GM04503 (cell line): ENCODE data around the gene VAT1.

Experiments used
- DNase-seq: peaks from one replicate; pipeline ENCODE4 v3.0.0-alpha.2; 2012; ENCODE audit warnings: low read depth

VAT1 gene

DNA sequence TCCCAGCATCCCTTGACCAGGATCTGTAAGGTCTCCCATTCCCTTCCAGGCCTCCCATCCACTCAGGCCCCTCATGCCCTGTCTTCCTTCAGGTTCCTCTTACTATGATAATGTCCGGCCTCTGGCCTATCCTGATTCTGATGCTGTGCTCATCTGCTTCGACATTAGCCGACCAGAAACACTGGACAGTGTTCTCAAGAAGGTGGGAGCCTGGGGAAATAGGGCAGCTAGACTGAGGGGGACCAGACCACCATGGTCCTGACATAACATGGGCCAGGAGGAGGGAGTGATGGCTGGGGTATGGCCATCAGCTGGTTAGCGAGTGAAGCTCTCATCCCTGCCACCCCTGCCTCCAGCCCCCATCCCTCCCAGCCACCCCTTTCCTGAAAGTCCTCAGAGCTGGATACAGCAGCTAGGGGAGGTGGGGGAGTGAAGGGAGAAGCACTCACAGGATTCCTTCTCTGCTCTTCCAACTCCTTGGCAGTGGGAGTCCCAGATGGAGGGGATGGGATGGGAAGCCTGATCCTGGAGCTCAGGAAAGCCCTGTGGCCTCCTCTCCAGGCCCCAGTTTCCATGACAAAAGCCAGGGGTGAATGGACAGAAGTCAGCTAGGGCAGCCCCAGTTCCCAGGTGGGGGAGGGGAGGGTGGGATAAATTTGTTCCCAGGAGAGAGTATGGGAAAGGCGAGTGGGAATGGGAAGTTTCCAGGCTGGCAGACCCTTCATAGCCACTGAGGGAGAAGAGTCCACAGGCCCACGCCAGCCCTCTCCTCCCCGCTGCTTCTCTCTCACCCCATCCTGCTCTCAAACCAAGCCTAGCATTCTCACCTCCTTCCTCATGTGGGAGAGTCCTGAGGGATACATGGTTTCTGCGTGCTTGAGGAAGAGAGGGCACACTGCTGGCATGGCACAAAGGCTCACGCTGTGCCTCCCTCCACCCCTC lies 5.2 kb upstream of the VAT1 start:
- no peak for DNase-seq

- no peak for DNase-seq
These were observed 4.4 kb upstream of the VAT1 start for GRCh38 chr17:43026595-43026994.

DNA sequence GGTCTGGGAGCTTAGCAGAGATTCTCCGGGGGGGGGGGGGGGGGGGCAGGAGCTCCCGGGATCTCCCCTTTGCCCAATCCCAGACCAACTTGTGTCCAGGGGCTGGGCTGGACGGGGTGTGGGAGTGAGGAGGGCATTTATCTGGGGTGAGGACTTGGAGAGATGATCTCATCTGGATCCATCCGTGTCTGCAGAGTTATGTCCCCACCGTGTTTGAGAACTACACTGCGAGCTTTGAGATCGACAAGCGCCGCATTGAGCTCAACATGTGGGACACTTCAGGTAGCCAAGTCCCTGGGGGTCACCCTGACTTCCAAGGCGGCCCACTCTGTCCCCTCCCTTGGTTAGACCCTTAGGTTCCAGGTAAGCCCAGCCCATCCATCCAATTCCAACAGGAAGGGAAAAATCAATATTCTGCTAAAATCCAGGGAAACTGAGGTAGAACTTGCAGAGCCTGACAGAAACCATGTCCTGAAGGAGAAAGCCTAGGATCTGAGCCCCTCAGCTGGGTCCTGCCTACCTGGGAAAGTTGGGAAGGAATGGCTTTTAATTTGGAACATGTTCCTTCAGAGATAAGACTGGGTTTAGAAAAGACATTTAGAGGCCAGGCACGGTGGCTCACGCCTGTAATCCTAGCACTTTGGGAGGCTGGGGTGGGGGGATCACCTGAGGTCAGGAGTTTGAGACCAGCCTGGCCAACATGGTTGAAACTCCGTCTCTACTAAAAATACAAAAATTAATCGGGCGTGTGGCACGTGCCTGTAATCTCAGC lies 3.8 kb upstream of the VAT1 start:
- no peak for DNase-seq

- DNase-seq = no peak
These were observed 3.1 kb upstream of the VAT1 start for GRCh38 chr17:43025290-43025657.

GRCh38 chr17:43024407-43025289 lies 2.5 kb upstream of the VAT1 start, which contains the start of gene RND2:
RND2 (plus strand) TSS chr17:43025231; CDS start chr17:43025348, 117 bp downstream.
- DNase-seq = peak; percentile 80

GRCh38 chr17:43020789-43021740 lies 1.1 kb downstream of the VAT1 start:
- DNase-seq = peak; percentile 59

DNA sequence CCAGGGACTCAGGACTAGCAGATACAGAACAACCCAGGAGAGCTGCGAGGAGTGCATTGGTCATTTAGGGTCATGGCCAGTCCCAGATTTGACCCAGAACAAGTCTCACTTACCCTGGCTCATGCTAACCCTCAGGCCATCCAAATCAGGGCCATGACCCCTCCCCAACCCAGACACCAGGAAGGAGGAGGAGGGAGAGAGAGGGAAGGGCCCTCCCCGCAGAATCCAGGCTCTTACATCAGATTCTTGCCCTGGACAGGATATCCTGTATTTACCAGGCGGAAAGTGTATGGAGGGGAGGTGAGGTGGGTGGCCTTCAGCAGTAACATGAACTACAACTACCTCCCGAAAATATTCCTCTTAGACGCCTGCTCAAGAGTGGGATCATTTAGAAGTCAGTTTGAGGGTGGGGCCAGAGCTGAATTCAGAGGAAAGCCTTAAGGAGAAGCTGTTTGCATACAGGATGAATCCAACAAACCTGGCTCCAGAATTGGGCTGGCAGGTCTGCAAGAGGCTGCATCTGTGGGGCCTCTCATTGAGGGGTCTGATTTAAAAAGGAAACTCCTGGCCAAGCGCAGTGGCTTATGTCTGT lies 2.1 kb downstream of the VAT1 start:
- no peak for DNase-seq

- DNase-seq = no peak
These were observed 2.8 kb downstream of the VAT1 start for GRCh38 chr17:43019418-43019817.

DNA sequence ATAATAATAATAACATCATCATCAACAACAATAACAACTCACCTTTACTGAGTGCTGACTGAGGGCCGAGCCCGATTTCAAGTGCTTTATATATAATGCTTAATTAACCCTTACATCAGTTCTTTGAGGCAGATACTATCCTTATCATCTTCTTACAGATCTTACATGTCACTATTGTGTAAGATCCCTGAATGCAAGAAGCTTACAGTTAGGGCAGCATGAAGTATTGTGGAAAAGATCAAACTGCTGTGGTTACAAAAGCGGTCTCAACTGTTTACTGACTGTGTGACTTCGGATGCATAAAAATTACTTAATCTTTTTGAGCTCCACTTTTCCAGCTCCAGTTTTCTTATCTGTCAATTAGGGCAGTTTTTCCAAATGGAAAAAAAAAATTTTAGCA lies 3.3 kb downstream of the VAT1 start:
- DNase-seq = no peak

GRCh38 chr17:43018008-43018853 lies 4.0 kb downstream of the VAT1 start:
- no peak for DNase-seq

DNA sequence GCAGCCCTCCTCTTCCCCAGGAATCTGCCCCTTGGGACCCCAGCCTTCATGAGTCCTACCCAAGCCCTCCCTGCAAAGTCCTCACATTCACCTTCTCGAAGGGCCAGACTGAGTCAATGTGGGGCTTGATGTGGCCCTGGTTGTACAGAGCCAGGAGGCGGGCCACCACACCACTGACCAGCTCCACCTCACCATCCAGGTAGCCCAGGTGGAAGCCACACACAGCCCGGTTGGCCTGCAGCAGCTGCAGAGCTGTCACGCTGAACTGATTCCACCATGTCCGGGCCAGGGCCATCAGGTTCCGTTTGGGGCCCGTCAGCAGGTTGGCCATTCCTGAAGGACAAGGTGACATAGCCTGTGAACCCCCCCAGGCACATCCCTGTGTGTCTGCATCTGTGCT lies 6.0 kb downstream of the VAT1 start:
- DNase-seq = no peak

DNA sequence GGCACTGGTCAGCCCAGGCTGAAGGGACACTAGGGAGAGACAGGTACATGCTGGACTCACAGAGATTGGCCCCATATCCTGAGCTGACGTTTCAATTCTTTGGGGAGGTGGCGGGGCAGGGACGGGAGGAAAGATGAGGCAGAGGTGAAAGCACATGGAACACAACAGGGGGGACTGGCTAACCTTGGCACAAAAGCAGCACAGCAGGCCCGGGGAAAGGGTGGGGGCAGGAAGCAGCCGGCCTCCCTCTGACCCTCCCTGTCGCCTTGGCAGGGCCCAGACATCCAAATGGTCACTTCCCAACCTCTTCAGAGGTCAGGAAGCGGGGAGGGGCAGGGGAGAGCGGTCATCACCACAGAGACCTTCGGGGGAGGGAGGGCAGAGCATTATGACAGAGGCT lies 6.6 kb downstream of the VAT1 start:
- DNase-seq = no peak

DNA sequence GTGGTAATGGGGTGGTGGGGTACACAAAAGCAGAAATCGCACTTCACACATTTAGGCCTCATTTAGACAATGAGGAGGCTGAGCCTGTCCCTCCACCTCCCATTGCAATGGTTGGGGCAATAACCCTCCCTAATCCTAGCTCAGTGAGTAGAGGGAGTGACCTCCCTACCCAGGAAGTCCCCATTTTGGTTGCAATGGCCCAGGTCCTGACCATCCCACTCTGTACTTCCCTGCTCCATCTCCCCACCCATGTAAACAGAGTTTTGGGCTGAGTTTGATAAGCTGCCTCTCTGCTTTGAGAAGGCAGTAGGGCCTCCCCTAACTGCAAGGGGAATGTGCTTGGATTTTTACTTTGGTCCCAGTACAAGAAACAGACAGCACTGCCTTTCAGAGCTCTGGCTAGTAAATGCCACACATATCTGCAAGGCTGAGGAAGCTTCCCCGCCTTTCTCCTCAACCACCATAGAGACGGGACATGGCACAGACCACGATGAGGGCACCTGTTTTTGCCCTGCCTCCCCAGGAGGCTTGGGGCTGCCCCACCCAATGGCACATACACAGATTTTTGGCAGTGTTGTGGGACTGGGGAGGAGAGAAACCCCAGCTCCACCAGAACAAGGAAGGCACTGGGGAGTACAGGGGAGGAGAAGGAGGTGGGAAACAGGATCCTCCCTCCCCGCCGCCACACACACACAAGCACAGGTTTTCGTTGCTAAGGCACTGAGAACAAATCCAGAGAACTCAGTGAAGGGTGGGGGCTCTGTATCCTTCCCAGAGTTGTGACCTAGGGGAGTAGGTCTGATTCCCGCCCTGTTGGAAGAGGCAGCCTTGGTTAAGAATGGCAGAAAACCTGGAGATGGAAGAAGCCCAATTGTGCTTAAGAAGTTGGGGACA lies 7.3 kb downstream of the VAT1 start:
- DNase-seq = no peak

GRCh38 chr17:43014020-43014648 lies 8.1 kb downstream of the VAT1 start:
- no peak for DNase-seq

- no peak for DNase-seq
These were observed 8.9 kb downstream of the VAT1 start for GRCh38 chr17:43013296-43013695.

- no peak for DNase-seq
These were observed 10.3 kb downstream of the VAT1 start for GRCh38 chr17:43011728-43012472.

GRCh38 chr17:43010667-43011308 lies 11.4 kb downstream of the VAT1 start:
- no peak for DNase-seq
